M059J (cell line): ENCODE measurements around the gene PCCB. TPM values are rescaled to one million over a fixed set of nuclear protein-coding genes. Genes with fewer than 3 reads are reported as not detected.
"Not testable (repeated sequence)": the region's sequence is repeated elsewhere in the genome, so short reads cannot be mapped to it uniquely, and the experiment has no call there.

Experiments used
- DNase-seq: peaks from one replicate; pipeline ENCODE4 v3.0.0-alpha.2; 2012; ENCODE audit warnings: low read depth
- total RNA-seq: library from RNA; depleted of rRNA; stranded (reverse); fragments of >200 nt; shearing (Covaris generic); gene quantifications from 2 replicates; pipeline ENCODE4 v1.2.3, GENCODE V29; 2014; rRNA removed

The PCCB gene
- 67.3 and 68.9 TPM in 2 replicates for total RNA-seq

DNA sequence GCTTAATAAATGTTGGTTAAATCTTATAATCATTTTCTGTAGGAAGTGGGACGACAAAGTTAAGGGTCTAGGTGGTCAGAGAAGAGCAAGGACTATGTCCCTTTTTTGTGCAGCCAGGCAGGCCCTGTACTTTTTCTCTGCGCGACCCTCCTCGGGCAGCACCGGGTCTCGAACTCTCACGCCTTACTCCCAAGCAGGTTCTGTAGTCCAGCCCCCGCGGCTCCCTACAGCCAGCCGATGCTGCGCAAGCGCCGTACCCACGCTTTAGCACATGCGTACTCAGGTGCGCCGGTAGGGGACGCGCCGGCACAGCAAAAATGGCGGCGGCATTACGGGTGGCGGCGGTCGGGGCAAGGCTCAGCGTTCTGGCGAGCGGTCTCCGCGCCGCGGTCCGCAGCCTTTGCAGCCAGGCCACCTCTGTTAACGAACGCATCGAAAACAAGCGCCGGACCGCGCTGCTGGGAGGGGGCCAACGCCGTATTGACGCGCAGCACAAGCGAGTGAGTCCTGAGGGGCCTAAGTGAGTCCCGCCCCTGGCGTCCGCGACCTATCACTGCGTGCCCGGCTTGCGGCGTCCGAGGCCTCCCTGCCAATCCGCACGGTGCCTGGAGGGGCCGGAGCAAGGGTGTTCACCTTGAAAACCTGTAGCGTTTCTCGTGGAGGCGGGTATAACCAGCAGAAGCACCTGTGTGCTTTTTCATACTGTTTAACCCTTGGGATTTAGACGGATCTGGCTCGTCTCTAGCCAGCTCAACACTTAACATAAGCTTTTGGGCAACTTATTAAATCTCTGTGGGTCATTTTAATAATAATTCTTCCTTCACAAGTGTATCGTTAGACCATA, at the start of gene PCCB:
TSS of gene PCCB (plus strand) at position 282 of the 844 bp plus-strand sequence. CDS start at position 318, 36 bp downstream.
- DNase-seq = peak; percentile 94

DNA sequence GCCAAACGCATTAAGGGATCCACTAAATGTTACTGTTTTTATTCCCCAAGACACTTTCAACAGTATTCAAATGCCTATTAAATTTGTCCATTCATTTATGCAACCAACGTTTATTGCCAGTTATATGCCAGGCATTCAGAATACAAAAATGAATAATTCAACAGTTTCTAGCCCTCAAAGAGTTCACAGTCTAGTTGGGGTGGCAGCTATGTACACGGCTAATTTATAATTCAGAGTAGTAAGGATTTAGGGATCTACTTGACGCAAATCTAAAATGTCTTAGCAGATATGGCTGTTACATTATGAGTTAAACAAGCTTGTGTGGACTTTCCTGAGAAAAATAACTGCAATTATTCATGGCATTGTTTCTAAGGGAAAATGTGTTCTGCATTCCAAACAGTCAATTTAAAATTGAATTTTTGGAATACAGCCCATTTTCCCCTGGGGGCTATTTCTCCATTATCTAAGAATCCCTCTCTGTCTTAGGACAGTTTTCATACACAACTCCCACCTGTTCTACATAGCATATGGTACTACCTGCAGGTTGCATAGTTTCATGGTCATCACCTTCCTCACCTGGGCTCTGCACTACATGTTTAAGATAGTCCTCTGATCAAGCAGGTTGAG, 42.5 kb upstream of the PCCB start:
- peak; percentile 16 for DNase-seq

DNA sequence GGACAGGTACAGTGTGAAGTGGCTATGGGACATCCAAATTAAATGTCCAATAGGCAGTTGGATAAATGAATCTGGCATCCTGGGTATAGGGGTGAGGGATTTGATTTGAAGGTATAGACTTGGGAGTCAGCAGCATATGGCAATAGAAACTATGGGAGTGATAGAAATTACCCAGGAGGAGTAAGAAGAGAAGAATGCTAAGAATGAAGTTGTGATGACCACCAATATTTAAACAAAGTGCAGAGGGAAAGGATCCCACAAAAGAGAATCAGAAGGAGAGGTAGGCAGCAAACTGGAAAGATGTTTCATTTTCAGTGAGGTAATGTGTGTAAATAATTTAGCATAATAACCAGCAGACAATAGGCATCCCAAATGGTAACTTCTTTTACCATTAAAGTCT, 40.2 kb upstream of the PCCB start:
- DNase-seq = peak; percentile 81

DNA sequence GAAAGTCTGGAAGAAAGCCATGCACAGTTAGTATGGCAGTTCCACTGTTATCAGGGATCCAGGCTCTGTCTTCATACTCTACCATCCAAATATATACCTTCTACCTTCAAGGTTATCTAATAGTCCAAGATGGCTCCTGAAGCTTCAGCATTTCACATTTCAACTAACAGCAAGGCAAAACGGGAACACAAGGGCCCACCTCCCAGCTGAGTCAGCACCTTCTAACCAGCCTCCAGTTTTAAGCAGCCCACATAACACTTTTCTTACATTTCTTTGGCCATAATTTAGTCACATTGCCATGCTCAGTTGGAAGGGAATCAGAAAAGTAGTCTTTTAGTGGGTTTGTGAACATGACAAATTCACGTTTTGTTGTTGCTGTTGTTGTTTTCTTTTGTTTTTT, 38.6 kb upstream of the PCCB start:
- DNase-seq = no peak

DNA sequence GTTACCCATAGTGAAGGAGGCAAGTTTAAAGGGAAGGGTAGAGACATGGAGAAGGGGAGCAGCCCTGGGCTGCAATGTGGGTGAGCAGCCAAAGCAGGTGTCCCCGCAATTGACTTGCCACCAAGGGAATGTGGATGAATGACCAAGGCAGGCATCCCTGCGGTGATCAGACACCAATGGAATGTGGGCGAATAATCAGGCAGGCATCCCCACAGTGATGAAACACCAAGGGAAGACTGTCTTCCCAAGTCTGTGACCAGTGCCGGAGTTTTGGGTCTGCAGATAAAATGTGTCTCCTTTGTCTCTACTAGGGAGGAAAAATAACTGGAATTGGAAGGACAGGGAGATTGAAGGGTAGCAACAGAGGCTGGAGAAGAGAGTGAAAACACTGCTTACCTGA, 27.4 kb upstream of the PCCB start:
- not testable (repeated sequence) for DNase-seq

DNA sequence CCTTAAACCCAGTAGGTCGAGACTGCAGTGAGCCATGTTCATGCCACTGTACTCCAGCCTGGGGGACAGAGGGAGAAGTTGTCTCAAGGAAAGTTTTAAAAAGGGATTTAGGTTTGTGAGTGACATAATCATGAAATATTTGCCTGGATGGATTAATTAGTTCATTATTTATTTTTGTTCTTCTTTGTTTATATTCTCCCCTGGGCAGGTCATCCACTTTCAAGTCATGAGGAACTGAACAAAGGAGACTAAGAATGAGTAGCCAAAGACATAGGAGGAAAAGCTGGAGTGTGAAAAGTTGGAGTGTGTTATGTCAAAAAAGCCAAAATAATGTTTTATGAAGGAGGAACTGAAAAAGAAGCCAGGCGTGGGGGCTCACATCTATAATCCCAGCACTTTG, 17.7 kb upstream of the PCCB start:
- peak; percentile 61 for DNase-seq

DNA sequence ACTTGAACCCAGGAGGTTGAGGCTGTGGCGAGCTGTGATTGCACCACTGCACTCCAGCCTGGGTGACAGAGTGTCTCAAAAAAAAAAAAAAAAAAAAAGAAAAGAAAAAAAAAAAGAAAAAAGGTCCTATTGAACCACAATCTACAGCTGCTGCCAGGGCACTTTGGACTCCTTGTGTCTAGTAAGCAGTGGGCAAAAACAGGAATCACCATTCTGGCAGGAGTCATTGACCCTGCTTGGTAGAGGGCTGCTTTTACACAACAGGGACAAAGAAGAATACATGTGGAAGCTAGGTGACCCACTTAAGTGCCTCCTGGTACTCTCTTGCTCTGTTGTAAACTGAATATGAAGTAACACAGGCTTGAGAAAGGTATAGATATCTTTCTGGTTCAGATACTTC, 14.6 kb upstream of the PCCB start:
- DNase-seq = no peak

DNA sequence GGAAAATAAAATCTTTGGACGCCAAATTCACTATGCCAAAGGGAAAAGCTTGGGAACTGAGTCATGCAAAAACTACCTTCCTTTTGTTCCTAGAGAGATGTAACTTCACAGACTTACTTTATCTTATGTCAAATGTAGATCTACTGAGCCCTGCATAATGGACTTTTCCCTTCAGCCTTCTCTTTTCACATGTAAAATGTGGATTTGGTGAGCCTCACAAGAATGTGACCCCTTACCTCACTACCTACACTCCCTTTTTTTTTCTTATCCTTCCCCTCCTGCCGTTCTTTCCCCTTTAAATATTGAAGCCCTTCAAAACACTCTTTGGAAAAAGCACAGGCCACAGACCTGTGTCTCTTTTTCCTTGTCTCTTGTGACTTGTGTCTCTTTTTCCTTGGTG, 14.0 kb upstream of the PCCB start:
- no peak for DNase-seq

DNA sequence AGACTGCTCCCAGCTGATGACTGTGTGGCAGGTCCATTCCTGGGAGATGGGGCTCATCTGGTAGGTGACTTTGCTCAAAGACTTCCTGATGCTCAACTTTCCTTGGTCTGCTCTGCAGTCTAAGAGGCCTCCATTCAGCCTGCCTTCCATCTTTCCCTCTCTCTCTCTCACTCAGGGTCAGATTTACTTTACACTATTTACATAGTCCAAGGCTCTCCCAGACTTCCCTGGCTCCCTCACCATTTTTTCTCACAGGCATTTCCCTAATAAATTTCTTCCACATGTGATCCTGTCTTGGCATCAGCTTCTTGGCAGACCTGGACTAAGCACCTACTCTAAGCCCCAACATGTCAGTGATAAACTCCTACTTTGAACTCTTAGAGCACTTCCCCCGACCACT, 13.0 kb upstream of the PCCB start:
- DNase-seq = no peak

DNA sequence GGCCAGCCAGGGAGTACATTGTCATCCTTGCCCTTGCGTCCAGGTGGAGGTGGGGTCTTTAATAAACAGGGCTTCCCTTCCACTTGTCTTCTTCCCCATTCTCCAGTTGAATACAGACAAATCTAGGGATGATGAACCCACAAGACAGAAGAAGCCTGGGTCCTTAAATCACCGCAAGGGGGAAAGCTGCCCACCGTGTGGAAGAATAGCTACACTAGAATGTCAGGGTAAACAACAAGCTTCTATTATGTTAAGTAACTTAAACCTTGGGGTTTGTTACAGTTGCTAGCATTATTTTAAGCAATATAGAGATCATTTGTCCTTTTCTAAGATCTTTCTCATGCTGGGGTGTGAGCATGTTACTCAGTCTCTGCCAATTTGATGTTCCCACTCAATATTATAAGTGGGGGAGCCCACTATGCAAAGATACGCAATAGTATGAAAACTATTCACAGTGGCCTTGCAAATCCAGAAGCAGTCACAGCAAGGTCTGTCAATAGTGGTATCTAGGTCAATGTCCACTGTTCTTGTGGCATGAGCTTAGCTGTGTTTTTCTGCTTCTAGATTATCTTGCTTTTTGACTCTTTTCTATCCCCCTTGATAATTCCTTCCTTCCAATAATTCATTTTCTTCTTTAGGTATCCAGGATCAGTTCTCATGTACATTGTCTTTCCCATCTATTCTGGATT, 12.0 kb upstream of the PCCB start:
- no peak for DNase-seq

DNA sequence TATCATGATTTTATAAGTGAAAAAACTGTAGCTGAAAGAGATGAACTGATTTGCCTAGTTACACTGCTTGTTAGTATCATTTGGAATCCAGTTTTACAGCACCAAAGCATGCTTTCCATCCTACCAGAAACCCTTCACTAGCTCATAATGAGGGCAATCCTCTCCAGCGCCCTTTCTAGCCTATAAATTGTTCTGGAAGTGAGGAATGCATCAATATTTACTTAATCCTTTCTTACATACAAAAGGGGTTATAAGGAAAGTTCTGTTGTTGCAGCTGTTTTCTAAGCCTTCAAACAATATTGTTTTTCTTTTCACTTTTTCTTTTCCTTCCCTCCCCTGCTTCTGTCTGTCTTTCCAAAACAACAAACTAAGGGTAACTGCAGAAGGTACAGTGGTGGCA, 11.0 kb upstream of the PCCB start:
- no peak for DNase-seq

DNA sequence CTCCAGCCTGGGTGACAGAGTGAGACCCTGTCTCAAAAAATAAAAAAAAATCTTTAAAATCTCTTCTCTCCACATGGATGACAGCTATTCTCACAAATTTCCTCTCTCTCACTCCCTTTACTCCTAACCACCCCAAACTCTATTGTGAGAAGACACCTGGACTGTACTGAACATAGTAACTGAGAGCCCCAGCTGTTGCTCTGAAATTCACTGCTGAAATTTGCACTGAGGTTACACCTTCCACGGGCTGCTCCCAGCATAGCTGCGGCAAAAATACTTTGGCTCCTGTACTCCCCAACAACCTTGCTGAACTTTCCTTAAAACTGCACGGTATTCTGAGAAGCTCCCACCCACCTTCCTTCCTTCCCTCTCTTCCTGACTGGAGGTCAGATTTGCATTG, 4.4 kb upstream of the PCCB start:
- DNase-seq = no peak

DNA sequence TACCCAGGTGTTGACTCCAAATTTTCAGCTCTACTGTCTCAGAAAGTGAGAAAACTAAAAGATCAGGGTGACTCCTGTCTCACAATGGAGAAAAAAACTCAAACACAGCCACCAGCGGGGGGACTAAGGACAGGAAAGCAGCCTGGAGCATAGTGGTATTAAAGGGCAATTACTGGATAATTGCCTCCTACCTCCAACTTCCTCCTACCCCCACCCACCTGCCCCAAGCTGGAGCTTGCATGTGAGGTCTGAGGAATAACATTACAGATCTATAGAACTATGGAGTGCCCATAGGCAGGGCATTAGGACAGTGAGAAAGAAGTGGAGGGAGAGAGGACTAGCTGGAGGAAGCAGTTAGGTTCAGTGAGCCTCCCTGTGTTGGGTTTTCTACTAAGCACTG, 2.7 kb upstream of the PCCB start:
- DNase-seq = no peak

DNA sequence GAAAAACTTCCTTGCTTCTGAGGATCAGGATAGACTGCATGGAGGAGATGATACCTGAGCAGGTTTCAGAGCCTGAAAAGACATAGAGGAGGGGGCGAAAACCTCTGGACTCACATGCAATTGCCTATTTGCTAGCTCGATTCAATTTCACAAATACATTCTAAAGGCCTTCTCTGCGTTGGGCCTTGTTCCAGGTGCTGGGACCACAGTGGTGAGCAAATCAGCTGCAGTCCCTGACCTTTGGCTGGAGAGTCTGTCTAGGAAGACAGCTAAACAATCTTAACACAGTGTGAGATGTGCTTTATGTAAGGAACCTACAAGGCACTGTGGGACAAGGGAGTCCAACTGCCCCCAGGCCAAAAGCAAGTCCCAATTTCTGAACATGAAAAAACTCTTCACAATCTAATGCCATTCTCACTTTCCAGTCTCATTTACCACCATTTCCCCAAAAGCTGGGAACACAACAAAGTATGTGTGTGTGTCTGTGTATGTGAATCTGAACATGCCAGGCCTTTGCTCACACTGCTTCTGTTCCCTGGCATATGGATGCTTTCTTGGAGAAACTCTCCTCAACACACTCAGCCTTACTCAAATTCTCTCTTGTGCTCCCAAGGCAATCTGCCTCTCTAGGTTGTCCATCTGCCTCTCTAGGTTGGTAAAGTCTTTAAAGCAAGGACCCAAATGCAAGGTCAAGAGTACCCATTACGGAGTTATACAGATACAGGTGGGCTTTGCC, 2.1 kb upstream of the PCCB start:
- no peak for DNase-seq

DNA sequence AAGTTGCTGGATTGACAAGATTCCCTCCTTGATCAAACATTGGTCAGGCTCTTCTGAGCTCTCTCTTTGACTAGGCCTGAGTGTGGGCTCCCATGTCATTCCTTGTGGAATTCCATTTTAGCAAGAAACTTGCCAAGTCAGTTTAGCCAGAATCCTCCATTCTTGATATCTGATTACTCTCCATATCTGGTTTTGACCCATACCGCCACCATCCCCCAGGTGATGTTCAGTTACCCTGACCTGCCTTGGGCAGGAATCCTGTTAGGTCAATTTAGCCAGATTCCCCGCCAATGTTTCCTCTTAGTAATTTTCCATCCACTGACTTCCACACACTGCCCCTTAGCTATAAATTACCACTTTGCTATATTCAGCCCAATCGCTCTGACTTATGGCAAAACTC, 1.0 kb upstream of the PCCB start:
- DNase-seq = no peak

DNA sequence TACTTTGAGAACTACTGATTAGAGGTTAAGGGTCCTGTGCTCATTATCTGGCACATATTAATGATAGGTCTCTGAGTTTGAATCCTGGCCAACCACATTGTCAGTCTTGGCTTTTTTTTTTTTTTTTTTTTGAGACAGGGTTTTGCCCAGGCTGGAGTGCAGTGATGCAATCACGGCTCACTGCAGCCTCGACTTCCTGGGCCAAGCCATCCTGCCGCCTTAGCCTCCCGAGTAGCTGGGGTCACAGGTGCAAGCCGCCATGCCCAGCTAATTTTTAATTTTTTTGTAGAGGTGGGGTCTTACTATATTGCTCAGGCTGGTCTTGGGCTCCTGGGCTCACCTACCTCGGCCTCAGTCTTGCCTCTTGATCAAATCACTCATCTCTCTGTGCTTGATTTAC, 547 bp upstream of the PCCB start:
- DNase-seq = no peak

DNA sequence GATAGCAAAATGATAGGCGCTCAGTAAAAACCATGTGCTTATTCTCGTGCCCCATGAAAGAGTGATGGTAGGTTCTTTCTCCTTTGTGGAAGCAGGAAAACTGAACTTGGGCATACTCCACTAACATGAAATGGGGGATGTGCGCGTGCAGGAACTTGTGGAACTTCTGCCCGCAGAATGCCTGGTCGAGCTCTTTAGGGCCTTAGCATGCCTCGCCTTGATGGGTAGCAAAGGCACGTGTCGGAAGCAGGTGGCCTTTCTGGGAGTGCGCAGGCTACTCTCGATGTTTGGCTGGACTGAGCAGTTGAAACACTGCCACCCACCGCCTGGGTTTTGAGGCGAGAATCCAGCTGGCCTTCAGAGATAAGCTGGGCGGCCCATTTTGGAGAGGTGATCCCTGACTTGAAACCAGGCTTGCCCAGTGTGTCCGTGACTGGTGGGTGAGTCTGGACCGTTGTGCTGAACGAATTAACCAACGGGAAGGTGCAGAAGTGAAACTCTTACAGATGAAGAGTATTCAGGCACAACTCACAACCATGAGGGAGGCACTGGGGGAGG, 842 bp downstream of the PCCB start:
- peak; percentile 66 for DNase-seq

DNA sequence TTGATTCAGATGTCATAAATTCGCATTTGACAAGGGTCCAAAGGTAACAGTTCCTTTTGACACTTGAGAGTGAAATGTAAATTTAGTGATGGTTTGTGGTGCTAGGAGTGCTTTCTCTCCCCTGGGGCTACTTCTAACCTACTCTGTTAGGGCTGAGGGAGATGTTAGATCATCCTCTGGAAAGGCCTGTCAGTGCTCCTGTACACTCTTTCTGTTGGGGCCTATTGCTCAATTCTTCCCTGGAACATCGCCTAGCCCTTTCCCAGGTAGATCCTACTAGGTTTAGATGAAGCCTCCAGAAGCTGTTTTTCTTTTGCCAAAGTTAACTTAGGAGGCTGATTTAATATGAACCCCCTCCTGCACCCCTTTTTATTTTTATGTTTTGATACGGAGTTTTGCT, 1.4 kb downstream of the PCCB start:
- peak; percentile 45 for DNase-seq

DNA sequence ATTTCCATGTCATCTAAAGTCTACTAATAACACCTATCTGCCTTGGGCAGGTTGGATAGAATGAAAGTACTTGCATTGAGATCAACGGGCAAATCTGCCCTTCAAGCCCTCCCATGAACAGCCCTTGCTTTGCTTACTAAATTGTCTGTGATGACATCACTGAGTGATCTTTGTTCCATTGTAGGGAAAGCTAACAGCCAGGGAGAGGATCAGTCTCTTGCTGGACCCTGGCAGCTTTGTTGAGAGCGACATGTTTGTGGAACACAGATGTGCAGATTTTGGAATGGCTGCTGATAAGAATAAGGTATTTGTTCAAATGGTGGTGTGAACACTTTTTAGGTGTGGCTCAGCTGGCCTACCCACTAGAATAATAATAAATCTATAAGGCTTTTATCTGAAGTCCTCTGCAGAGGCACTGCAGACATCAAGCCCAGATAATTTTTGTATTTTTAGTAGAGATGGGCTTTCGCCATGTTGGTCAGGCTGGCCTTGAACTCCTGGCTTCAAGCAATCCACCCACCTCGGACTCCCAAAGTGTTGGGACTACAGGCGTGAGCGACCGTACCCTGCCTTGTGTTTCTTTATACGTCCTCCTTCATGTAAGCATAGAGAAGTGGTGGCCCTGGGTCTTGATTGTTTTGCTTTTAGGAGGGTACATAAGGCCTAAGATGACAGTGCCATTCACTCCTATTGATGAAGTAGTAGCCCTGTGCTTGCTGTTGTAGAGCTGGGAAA, 5.7 kb downstream of the PCCB start:
- DNase-seq = no peak

DNA sequence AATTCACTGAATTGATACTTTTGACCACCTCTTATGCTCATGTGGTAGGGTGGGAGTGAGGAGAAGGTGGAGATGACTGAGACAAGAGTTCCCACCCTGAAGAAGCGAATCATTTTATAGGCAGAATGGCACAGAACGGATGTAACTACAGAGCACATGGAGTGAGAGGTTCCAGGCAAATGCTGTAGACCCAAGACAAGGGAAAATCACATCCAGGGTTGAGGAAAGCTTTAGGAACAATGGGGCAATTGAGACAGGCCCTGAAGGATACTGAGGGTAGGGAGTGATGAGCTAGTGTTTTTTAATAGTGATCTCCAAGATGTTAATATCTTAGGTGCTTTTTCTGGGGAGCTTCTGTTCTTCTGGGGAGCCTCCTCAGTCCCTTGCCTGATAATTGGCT, 8.1 kb downstream of the PCCB start:
- DNase-seq = no peak

DNA sequence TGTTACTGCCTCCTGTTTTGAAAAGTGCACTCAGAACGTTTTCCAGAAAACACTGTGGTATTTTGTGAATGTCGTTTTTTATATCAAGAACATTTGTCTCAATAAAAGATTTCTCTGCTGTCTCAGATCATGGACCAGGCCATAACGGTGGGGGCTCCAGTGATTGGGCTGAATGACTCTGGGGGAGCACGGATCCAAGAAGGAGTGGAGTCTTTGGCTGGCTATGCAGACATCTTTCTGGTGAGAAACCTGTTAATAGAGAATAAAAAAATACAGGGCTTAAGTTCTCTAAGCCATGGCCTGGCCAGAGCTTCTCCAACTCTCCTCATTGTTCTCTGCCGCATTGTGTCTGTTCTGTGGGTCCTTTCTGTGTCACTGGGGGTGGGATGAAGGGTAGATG, 11.7 kb downstream of the PCCB start:
- no peak for DNase-seq
